Measurements from ENCODE around the gene ESRRG.

The ESRRG gene

DNA sequence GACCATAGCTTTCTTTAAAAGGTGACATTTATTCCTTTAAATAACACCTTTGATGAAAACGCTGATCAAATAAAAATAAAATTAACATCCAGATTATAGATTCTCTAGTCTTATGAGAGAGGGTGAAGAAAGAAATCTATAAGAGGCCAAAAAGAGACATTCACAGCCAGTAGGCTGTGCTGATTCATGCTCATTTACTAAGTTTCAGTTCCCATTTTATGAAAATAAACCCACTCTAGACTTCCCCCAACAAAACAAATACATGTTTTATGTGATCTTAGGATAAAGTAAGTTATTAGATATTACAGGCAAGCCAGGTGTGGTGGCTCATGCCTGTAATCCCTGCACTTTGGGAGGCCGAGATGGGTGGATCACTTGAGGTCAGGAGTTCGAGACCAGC lies 21.1 kb downstream of the ESRRG start:
- DNase-seq, result no peak

DNA sequence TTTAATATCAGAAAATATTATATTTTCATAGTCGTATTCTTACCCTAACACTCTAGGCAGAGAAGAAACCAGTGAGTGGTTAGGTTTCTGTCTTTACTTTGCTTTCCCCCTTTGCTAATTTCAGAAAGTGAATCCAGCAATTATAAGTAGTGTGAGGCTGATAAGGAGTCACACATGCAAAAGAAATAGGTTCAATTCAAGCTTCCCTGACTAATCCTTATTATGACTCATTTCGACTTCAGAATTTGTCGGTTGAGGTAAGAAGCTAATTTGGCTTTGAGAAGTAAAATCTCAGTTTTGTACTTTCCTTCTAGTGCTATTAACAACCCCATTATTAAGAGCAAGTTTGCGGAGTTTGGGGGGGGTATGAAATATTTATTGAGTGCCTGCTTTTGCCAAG lies 22.4 kb downstream of the ESRRG start:
- no peak for DNase-seq

DNA sequence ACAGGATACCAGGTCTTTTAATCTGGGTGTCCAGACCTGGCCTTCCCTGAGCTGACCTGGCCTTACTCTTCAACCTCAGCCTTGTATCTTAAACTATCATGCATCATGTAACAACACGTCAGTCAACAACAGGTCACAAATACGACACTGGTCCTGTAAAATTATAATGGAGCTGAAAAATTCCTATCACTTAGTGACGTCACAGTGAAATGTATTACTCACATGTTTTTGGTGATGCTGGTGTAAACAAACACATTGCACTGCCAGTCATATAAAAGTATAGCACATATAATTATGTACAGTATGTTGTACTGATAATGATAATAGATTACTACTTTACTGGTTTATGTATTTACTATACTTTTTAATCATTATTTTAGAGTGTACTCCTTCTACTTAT lies 31.5 kb downstream of the ESRRG start:
- DNase-seq, result no peak

DNA sequence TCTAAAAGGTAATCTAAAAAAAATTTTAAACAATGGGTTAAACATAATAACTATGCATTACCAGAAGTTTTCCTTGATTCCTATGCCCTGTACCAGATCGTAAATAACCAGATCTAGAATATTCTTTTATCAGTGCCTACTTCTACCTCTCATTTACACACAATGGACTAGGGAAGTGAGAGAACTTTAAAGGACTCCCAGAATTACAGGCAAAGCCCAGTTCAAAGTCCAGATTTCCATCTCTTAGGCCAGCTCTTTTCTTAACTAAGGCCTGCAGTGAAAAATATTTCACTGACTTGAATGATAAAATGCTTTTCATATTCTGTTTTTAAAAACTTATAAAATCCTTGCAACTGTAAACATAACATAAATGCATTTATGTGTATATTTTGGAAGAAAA lies 32.6 kb downstream of the ESRRG start:
- no peak for DNase-seq

DNA sequence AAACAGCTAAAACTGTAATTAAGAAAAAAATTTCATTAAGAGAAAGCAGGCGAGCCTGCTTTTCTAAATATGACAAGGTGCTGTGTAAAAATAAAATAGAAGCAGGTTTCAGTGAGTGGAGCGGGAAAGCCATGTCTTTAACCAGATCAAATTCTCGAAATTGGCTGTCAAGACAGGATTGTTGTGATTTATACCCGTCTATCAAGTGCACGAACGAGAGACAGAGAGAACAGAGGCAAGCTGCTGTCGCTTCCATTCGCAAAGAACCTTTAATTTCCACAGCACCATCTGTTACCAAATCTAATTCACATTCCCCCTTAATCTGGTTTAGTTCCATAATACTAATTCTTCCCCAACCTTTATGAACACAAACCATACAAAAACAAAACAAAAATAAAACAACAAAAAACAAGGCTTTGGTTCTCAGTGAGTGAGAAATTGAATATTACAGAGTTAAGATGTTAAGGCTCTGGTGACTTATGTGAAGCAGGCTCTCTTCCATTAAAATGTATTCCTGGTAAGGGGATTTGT lies 35.0 kb downstream of the ESRRG start:
- peak; percentile 94 for DNase-seq

DNA sequence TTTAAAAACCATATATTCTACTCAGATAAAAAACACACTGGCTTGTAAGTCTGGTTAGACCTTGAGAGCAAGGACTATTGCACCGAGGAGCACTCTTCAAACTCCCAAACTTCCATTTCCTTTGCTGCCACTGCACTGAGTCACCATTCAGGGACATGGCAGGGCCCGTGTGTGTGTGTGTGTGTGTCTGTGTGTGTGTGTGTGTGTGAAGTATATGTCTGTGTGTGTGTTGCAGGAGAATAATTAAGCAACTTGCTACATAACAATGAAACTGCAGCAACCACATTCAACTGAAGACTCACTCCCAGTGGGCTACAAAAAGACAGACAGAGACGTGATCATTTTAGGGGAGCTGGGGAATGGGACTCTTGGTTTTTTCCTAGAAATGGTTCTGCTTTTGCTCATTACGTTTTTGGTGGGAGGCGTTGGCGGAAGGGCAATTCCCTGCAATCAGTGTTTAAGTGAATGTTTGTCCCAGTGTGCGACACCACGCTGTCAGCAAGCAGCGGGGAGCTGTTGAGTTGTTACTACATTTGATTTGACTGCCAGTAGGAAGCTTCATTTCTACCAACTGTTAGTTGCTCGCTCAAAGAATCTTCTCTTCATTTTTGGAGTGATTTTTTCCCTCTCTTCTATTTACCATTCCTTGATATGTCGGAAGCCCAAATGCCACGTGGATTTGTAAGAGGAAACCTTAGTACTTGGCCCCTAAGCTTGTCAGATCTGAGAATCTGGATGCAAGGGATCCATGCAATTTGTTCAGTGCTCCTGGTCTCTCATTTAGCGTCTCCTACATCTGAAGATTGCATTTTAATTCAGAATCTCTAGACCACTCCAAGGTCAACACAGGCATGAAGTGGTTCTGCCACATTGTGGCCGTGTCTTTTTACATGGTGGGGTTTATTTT lies 36.1 kb downstream of the ESRRG start:
- peak; percentile 41 for DNase-seq

DNA sequence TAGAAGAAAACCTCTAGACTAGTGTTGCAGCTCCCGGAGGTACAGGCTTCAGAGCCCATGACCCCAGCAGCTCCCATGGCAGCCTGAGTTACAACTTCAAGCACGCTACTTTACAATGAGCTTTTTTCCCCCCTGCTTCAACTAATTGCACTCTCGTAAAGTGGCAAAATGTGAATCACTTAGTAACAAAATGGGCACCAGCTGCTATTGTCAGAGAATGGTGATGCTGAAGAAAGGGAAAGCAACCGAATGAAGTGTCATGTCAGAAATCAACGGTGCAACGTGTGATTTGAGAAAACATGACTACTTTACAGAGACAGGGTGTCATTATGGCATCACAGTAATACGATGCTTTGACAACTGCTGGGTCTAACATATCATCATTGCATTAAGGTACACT lies 40.5 kb downstream of the ESRRG start:
- DNase-seq, result peak; percentile 83

DNA sequence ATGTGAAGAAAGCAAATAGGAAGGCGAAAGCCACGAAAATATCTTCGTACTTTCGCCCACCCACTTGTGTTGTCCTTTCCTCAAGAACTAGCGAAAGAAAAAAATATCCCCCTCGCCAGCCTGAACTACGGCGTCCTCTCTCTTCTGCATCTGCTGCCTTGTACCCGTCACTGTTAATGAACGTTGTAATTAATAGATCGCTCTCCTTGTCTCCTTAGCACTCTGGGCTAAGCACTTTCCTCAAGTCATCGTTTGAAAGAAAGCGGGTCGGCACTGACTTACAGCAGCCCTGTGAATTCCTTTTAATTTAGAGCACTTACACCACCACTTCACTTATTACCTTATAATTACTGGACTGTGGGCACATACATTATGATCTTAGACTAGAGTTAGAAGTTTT lies 44.1 kb downstream of the ESRRG start:
- DNase-seq, result no peak

DNA sequence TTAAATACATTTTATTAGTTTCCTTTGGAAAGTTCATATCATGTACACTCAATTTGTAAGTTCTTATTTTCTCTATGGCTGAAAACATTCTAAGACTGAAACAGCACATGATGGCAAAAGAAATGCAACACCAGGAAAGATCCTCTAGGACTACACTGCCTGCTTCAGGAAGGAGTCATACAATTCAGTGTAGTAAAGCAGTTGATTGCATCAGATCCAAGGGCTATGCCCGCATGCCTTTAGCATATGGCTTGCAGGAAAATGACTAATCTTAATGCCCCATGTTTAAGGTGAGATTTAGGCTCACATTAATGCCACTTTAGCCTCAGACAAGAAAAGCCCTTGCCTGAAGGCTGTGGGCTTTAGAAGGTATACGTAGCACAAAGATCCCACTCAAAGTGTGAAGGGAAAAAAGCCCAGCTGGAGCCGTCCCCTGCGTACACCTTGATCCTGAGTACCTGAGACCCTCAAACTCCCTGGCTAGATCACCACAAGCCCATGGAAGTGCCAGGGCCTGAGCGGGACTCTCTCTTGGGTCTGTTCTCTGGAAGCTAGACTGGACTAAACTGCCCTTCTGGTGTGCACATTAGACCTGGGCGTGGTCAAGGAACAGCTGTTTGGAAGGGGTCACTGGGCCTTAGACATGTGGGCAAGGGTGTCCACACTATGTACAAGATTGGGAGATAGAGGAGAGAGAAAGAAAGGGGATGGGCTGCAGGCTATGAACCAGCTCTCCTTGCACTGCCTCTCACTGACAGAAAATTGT lies 52.9 kb downstream of the ESRRG start:
- DNase-seq, result peak; percentile 26

DNA sequence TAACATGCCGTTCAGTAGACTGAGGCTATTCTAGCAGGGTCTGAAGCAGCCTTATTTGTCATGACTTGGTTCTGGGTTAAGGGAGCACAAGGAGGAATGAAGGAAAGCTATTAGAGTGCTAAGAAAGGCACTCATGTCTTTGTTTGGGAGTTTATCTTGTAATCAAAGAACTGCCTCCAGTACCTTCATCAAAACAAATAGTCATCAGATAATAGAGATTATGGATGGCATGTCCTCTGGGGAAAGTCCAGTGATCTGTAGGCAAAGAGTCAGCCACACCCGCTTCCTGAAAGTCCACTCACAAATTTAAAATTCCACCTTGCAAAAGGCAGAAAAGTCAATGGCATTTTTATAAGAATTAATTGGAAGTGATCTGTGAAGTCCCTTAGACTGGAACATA lies 56.8 kb downstream of the ESRRG start:
- DNase-seq, result no peak

DNA sequence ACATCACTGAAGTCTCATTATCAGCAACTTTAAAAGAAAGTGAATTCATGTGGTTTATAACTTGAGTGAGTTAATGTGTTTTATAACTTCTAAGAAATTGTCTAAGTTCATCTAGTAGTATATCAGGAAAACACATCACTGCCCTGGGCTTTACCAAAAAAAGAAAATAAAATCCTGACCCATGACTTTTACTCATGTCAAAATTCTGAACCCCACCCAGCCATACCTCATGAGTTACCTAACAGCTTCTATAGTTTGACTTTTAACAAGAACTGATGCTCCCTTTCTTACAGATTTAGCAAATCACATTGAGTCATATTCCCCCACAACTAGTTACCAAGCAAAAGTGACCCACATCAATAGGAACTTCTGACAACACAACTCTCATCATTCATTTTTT lies 57.4 kb downstream of the ESRRG start:
- DNase-seq, result no peak

DNA sequence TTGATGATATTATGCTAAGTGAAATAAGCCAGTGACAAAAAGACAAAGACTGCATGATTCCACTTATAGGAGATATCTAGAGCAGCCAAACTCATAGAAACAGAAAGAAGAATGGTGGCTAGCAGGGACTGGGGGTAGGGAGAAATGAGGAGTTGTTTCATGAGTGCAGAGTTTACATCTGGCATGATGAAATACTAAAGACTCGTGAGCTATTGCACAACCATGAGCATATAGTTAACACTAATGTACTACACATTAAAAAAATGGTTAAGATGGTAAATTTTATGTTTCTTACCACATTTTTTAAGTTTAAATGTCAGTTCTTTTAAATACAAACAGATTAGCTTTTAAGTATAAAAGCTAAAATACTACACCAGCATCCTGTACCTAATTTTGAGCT lies 57.8 kb downstream of the ESRRG start:
- DNase-seq, result no peak

DNA sequence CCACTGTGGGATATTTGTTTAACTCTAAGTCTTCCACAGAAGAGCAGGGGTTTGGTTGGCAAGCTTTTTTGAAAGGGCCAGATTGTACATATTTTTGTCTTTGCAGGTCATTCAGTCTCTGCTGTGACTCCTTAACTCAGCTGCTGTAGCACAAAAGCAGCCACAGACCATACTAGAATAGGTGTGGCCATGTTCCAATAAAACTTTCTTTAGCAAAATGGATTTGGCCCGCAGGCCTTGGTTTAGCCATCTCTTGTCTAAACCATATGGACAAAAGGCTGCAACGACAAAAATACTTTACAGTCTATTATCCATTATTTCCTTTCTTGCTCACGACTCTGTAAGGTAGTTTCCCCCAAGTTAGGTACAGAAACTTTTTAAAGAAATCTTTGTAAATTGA lies 60.5 kb downstream of the ESRRG start:
- DNase-seq, result no peak

DNA sequence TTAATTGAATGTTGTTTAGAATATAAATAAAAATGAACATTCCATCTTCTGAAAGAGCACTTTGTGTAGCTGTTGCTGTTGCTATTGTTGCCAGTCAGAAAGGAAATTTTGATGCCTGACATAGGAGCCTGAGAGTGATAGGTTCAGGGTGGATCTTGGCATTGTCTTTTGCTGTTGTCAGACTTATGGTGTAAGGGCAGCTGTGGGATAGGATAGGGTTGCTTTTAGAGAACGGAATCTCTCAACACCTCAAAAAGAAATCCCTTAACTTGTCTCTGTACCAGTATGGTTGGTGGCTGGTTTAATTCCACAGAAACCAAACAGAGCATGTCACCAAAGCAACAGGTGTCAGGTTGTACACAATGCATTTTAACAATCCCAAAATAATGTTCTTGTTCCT lies 62.7 kb downstream of the ESRRG start:
- DNase-seq, result no peak

DNA sequence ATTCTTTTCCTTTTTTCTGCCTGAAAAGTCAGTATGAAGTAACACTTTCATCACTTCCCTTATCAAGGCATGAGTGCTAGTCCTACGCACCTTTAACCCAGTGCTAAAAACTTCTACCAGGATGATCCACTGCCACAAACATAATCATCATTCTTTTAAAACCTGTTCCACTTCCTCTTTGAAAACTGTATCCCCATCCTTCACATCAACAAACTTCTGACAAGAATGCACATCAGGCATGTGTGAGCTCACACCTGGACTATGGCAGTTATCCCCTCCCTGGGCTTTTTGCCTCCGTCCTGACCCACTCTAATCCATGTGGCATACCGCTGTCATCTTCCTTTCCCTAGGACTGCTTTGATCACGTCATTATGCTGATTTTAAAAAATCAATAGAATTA lies 70.2 kb downstream of the ESRRG start:
- DNase-seq, result no peak

DNA sequence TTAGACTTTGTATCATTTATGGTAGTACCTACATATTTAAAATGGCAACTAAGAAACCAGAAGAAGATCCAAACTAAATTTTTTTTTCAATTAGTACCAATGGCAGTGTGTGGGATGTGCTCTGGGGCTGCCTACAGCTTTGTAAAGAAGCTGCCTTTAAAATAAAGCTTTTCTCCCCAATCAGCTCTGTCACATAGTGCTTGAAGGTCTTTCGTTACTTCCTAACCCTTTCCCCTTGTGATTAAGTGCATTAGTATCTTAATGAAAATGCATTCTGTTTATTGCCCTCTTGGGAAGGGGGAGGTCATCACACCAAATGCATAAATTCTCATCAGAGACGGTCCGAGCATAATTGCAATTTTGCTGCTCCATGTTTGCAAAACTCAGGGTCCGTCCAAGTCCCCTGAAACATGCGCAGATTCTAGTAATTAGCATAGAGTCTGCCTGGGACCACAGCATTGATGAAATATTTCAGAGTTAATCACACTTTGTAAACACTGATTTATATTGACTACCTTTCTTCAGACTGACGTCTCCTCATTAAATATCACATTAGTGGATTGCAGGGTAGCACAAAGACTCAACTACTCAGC lies 71.3 kb downstream of the ESRRG start:
- DNase-seq, result no peak

DNA sequence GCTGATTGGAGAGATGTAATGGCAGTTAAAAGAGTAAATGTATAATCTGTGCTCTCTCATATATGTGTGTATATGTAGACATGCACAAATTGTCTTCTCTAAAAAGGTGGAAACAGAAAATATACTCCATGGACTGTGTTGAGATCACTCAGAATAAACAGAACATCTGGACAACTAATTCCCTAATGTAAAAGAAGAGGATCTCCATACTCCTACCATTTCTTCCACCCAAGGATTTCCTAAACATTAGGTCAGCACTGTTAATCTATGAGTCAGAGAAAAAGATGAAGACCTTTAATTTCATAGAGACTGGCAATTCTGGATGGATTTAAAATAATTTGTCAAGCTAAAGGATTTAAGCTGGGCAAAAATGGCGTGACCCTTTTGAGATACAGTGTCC lies 80.1 kb downstream of the ESRRG start:
- no peak for DNase-seq

DNA sequence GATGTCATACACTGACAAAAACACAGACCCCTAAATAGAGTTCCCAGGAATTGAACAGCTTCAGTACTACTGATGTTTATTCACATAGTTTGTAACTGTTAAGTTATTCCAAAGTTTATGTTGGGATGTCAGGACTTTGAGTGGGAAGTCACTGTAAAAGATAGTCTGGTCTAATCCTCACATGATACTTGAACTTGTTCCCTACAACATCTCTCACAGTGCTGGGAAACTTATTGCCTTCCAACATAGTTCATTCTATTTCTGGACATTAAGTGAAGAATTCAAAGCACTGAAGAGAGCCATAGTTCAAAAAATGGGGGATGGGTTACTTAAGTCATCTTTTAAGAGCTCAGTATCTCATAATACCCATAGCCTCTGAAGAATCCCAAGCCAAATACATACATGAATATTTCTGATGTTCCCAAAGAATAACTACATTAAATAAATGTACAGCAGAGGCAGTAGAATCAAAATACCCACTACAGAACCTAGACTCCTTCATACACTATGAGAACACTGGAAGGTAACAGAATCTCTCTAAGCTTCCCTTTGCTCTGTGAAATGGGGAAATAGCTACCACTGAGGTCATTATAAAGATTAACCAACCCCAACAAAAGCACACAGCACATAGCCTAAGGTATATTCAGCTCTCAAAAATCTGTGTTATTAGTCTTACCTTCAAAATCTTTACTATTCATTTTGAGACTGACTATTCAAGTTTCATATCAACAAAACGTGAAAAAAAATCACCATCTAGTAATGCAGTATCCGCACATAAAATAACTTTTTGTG lies 81.4 kb downstream of the ESRRG start:
- DNase-seq, result no peak

DNA sequence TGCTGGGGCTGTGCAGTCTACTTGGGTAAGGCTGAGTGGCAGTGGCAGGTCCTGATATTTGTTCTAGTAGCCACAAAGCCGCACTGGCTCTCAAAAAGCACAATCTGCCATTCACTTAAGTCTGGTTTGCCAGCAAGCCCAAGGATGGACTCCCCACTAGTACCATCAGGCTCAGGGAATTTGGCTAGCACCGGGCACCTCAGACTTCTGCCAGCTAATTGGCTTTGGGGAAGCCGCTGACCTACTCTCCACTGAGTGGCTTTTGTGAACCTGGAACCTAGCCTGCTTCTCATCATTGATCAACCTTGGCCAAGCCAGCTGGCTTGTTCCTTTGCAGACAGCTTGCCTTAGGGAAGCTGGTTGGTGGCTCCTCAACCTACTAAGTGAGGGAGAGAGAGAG lies 83.1 kb downstream of the ESRRG start:
- DNase-seq, result no peak

DNA sequence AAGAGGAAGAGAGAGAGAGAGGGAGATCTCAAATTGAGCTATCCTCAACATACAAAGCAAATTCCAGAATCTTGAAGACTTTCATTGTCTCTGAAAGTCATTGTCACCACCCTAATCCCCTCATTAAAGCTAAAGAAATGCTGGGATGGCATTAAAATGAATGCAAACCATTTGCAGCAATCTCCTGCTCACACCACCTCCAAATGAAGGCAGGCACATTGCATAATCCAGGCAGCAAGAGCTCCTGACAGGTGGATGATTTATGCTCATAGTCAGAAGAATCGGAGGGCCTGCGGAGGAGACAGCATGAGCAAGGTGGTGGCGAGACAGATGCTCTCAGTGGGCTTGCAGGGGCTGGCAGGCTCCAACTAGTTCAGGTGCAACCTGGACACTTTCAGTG lies 90.2 kb downstream of the ESRRG start:
- DNase-seq, result peak; percentile 96

DNA sequence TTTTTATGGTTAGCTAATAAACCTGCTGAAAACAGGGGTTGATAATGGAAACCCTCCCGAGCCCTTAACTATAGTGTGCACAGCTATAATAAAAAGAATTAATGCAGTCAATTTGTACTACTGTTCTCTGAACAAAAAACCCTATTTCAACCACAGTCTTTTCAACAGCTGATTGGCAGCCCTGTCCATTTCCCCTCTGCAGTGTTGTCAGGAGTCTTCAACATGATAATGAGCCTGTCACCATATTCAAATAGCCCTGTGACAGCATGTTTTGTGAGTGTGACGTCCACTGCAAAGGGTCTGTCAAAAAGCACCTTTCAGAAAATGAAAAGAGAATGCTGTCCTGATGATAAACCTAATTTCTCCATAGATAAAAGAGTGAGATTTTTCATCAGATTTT lies 92.7 kb downstream of the ESRRG start:
- no peak for DNase-seq

DNA sequence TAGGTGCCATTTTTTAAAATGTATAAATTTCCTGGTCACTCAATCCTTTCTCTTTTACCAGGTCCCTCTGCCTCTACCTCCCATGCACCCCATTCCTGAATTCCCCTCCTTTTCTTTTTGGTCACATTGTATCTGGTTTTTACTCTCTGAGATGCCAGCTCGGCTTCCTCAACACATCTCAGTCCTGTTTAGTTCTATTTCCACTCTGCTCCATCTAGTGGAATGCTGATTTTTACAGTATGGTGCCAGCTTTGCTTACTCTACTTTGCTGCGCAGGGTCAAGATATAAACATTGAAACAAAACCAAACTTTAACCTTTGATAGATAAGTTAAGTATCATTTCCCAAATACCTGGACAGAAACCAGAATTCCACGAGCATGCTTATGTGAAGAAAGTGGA lies 96.0 kb downstream of the ESRRG start:
- DNase-seq, result no peak
